HepG2 (cell line): Measurements from ENCODE around the gene SMOC1. TPM values are rescaled to one million over a fixed set of nuclear protein-coding genes. Genes with fewer than 3 reads are reported as not detected.
A peak's percentile ranks its signal among the peaks of the same experiment; 100 is the strongest.

Source experiments
- CREM ChIP-seq, 2 experiments: sonication (generic) in 1 of 2; formaldehyde crosslinking in 1 of 2; IDR thresholded peaks; 2 replicates each; pipeline versions ENCODE4 v1.4.0 to v1.6.1; 2016 to 2020; ENCODE audit warnings: antibody characterized with exemption in 1 of 2, mild to moderate bottlenecking in 1 of 2, missing genetic modification reagents in 1 of 2
- DMAP1 ChIP-seq: IDR thresholded peaks from 2 replicates; pipeline ENCODE4 v1.6.1; 2016
- DRAP1 ChIP-seq: IDR thresholded peaks from 2 replicates; pipeline ENCODE4 v1.6.1; 2016; ENCODE audit warnings: missing genetic modification reagents, missing compliant biosample characterization
- FOXO4 ChIP-seq: sonication (generic); formaldehyde crosslinking; conservative IDR thresholded peaks from 2 replicates; pipeline ENCODE4 v1.8.1; 2023; ENCODE audit warnings: missing genetic modification reagents
- GPBP1L1 ChIP-seq: sonication (generic); formaldehyde crosslinking; IDR thresholded peaks from 2 replicates; pipeline ENCODE4 v1.5.0; 2020; ENCODE audit warnings: mild to moderate bottlenecking, missing genetic modification reagents
- HNRNPK ChIP-seq: fragments of 200-400 bp; formaldehyde crosslinking; IDR thresholded peaks from 2 replicates; pipeline ENCODE4 v1.6.1; 2018; ENCODE audit warnings: low read length, low read depth, moderate library complexity, mild to moderate bottlenecking; ENCODE audit not compliant: poor library complexity, severe bottlenecking
- NFRKB ChIP-seq: fragments of 450-650 bp; IDR thresholded peaks from 2 replicates; pipeline ENCODE4 v1.6.1; 2017
- PHB2 ChIP-seq: fragments of 450-650 bp; IDR thresholded peaks from 2 replicates; pipeline ENCODE4 v1.6.1; 2018; ENCODE audit not compliant: partially characterized antibody
- RFXANK ChIP-seq: IDR thresholded peaks from 2 replicates; pipeline ENCODE4 v1.6.1; 2016
- ZKSCAN5 ChIP-seq: sonication (generic); formaldehyde crosslinking; IDR thresholded peaks from 2 replicates; pipeline ENCODE4 v1.5.1; 2020; ENCODE audit warnings: mild to moderate bottlenecking, missing genetic modification reagents
- ZNF232 ChIP-seq: sonication (generic); formaldehyde crosslinking; IDR thresholded peaks from 2 replicates; pipeline ENCODE4 v1.4.0; 2020; ENCODE audit warnings: missing genetic modification reagents, borderline replicate concordance
- ZNF24 ChIP-seq: fragments of 450-650 bp; IDR thresholded peaks from 2 replicates; pipeline ENCODE4 v1.6.1; 2017; ENCODE audit warnings: antibody characterized with exemption, mild to moderate bottlenecking
- ZNF800 ChIP-seq: sonication (generic); formaldehyde crosslinking; IDR thresholded peaks from 2 replicates; pipeline ENCODE4 v1.4.0; 2020; ENCODE audit warnings: missing genetic modification reagents
- ZNF883 ChIP-seq: sonication (generic); formaldehyde crosslinking; IDR thresholded peaks from 2 replicates; pipeline ENCODE4 v1.5.1; 2020; ENCODE audit warnings: mild to moderate bottlenecking, missing genetic modification reagents; ENCODE audit errors: not compliant biosample characterization
- ZSCAN29 ChIP-seq: sonication (generic); formaldehyde crosslinking; conservative IDR thresholded peaks from 2 replicates; pipeline ENCODE4 v1.4.0; 2020; ENCODE audit warnings: mild to moderate bottlenecking, missing genetic modification reagents
- polyA plus RNA-seq, 8 experiments: library from polyadenylated mRNA; depleted of rRNA in 3 of 8; stranded (reverse) in 7 of 8; unstranded in 1 of 8; fragments of >200 nt; fragmentation: Illumina TruSeq in 4 of 8; extraction: Trizol in 4 of 8; gene quantifications; 2 replicates each; pipeline versions ENCODE4 v1.2.1 to v1.2.3, GENCODE V29; 2011 to 2016; ENCODE audit warnings: low read depth in 4 of 8, missing spikeins in 1 of 8, mixed read lengths in 1 of 8; ENCODE audit not compliant: insufficient read depth in 1 of 8
- total RNA-seq, 5 experiments: library from RNA; depleted of rRNA; stranded (reverse); fragments of >200 nt; fragmentation: Illumina TruSeq; extraction: Trizol; gene quantifications; 2 replicates each; pipeline ENCODE4 v1.2.3, GENCODE V29; 2016; ENCODE audit warnings: low read depth in 1 of 5
- TF ChIP-seq, protein P1 (sequence below): sonication (generic); formaldehyde crosslinking; IDR thresholded peaks from 2 replicates; pipeline ENCODE4 v1.8.0; 2022; ENCODE audit warnings: missing genetic modification reagents, mild to moderate bottlenecking, borderline replicate concordance
- TF ChIP-seq, protein P2 (sequence below), 2 experiments: sonication (generic) in 1 of 2; formaldehyde crosslinking in 1 of 2; IDR thresholded peaks; 2 replicates each; pipeline versions ENCODE4 v1.6.1 to v1.9.0; 2014 to 2022; ENCODE audit warnings: antibody characterized with exemption in 1 of 2, borderline replicate concordance in 1 of 2, inconsistent platforms in 1 of 2, low read depth in 1 of 2, missing genetic modification reagents in 1 of 2

The SMOC1 gene
- total and polyA plus RNA-seq, 2 of the 13 experiments (the other 11 are each of a cell fraction or from before 2014, with no cell fraction given): 17.8 to 35.6 TPM

- TF ChIP-seq, protein P1, sequence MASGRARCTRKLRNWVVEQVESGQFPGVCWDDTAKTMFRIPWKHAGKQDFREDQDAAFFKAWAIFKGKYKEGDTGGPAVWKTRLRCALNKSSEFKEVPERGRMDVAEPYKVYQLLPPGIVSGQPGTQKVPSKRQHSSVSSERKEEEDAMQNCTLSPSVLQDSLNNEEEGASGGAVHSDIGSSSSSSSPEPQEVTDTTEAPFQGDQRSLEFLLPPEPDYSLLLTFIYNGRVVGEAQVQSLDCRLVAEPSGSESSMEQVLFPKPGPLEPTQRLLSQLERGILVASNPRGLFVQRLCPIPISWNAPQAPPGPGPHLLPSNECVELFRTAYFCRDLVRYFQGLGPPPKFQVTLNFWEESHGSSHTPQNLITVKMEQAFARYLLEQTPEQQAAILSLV (CRISPR knock-in tag): no peak
- TF ChIP-seq, protein P2, sequence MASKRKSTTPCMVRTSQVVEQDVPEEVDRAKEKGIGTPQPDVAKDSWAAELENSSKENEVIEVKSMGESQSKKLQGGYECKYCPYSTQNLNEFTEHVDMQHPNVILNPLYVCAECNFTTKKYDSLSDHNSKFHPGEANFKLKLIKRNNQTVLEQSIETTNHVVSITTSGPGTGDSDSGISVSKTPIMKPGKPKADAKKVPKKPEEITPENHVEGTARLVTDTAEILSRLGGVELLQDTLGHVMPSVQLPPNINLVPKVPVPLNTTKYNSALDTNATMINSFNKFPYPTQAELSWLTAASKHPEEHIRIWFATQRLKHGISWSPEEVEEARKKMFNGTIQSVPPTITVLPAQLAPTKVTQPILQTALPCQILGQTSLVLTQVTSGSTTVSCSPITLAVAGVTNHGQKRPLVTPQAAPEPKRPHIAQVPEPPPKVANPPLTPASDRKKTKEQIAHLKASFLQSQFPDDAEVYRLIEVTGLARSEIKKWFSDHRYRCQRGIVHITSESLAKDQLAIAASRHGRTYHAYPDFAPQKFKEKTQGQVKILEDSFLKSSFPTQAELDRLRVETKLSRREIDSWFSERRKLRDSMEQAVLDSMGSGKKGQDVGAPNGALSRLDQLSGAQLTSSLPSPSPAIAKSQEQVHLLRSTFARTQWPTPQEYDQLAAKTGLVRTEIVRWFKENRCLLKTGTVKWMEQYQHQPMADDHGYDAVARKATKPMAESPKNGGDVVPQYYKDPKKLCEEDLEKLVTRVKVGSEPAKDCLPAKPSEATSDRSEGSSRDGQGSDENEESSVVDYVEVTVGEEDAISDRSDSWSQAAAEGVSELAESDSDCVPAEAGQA (IDR thresholded peaks at IDR 0.05; ENCODE audit: low read depth): no peak; the same call in 1 of the 2 replicates
- TF ChIP-seq, protein P2 (CRISPR knock-in tag; IDR thresholded peaks at IDR 0.05; ENCODE audit: borderline replicate concordance): no peak
- TF ChIP-seq CREM (IDR thresholded peaks at IDR 0.05): 0 out of 2 replicates have a peak, but pooled peaks have one; percentile 29
- TF ChIP-seq CREM (CRISPR knock-in tag; IDR thresholded peaks at IDR 0.05): no peak
- no peak for TF ChIP-seq ZKSCAN5
- no peak for TF ChIP-seq GPBP1L1 (CRISPR knock-in tag)
- no peak for TF ChIP-seq FOXO4 (CRISPR knock-in tag)
- no peak for TF ChIP-seq NFRKB
- no peak for TF ChIP-seq ZNF24
- TF ChIP-seq RFXANK (CRISPR knock-in tag): no peak
- TF ChIP-seq DMAP1 (CRISPR knock-in tag): peak; percentile 42; the same call in 1 of the 2 replicates
- no peak for TF ChIP-seq PHB2
- TF ChIP-seq ZSCAN29 (CRISPR knock-in tag): no peak
- no peak for TF ChIP-seq HNRNPK
- no peak for TF ChIP-seq ZNF883 (CRISPR knock-in tag)
- no peak for TF ChIP-seq ZNF800 (CRISPR knock-in tag)
- TF ChIP-seq DRAP1: 0 out of 2 replicates have a peak, but pooled peaks have one; percentile 31
- TF ChIP-seq ZNF232 (CRISPR knock-in tag): 0 out of 2 replicates have a peak, but pooled peaks have one; percentile 39
These were observed 33.4 kb upstream of the SMOC1 start (continued) for GRCh38 chr14:69845787-69846186.
